GM18502 (cell line): Measurements from ENCODE around the gene KRTAP20-1.

Experiments used
- ATAC-seq: cut with Tn5 transposase; IDR thresholded peaks from one replicate; pipeline ENCODE4 v1.9.1; 2021; ENCODE audit warnings: mild to moderate bottlenecking; ENCODE audit not compliant: unreplicated experiment, poor library complexity

KRTAP20-1 gene

GRCh38 chr21:30616125-30616524 lies at the start of gene KRTAP20-1:
TSS of gene KRTAP20-1 (plus strand) at chr21:30616425. CDS start at chr21:30616455, 30 bp downstream.
- no peak for ATAC-seq

- no peak for ATAC-seq
Observed at GRCh38 chr21:30567617-30568016, 48.6 kb upstream of the KRTAP20-1 start.

GRCh38 chr21:30577766-30578165 lies 38.5 kb upstream of the KRTAP20-1 start:
- no peak for ATAC-seq

- no peak for ATAC-seq
Observed at GRCh38 chr21:30579346-30579745, 36.9 kb upstream of the KRTAP20-1 start.

- no peak for ATAC-seq
Observed at GRCh38 chr21:30580132-30580531, 36.1 kb upstream of the KRTAP20-1 start.

GRCh38 chr21:30582870-30583269 lies 33.4 kb upstream of the KRTAP20-1 start:
- no peak for ATAC-seq

GRCh38 chr21:30590297-30590696 lies 25.9 kb upstream of the KRTAP20-1 start, which contains the start of gene KRTAP22-2:
TSS of gene KRTAP22-2 (minus strand) at chr21:30590397.
- ATAC-seq: no peak

- ATAC-seq: no peak
Observed at GRCh38 chr21:30592140-30592539, 24.1 kb upstream of the KRTAP20-1 start, which contains the start of gene KRTAP6-3. TSS of gene KRTAP6-3 (plus strand) at chr21:30592440. CDS start at chr21:30592446, 6 bp downstream.

- ATAC-seq: no peak
Observed at GRCh38 chr21:30598802-30599201, 17.4 kb upstream of the KRTAP20-1 start, which contains the start of gene KRTAP6-2. TSS of gene KRTAP6-2 (minus strand) at chr21:30598902. CDS start at chr21:30598874, 28 bp downstream.

- no peak for ATAC-seq
Observed at GRCh38 chr21:30600787-30601186, 15.4 kb upstream of the KRTAP20-1 start, which contains the start of gene KRTAP22-1. TSS of gene KRTAP22-1 (plus strand) at chr21:30601087.

GRCh38 chr21:30605968-30606367 lies 10.3 kb upstream of the KRTAP20-1 start:
- no peak for ATAC-seq

GRCh38 chr21:30612132-30612531 lies 4.1 kb upstream of the KRTAP20-1 start:
- ATAC-seq: no peak

GRCh38 chr21:30613836-30614235 lies 2.4 kb upstream of the KRTAP20-1 start, which contains the start of gene KRTAP6-1:
TSS of gene KRTAP6-1 (minus strand) at chr21:30613930. CDS start at chr21:30613904, 26 bp downstream.
- ATAC-seq: no peak

GRCh38 chr21:30615199-30615598 lies 1.0 kb upstream of the KRTAP20-1 start:
- no peak for ATAC-seq

- no peak for ATAC-seq
Observed at GRCh38 chr21:30620080-30620479, 3.9 kb downstream of the KRTAP20-1 start.

GRCh38 chr21:30620522-30620921 lies 4.3 kb downstream of the KRTAP20-1 start, which contains the start of gene KRTAP20-4:
TSS of gene KRTAP20-4 (plus strand) at chr21:30620627.
- ATAC-seq: no peak

GRCh38 chr21:30623362-30623761 lies 7.1 kb downstream of the KRTAP20-1 start:
- no peak for ATAC-seq

- ATAC-seq: no peak
Observed at GRCh38 chr21:30625449-30626165, 9.4 kb downstream of the KRTAP20-1 start.

GRCh38 chr21:30628109-30628508 lies 11.9 kb downstream of the KRTAP20-1 start:
- no peak for ATAC-seq

GRCh38 chr21:30629200-30629599 lies 13.0 kb downstream of the KRTAP20-1 start:
- ATAC-seq: no peak

GRCh38 chr21:30634906-30635305 lies 18.7 kb downstream of the KRTAP20-1 start, which contains the start of gene KRTAP20-2:
TSS of gene KRTAP20-2 (plus strand) at chr21:30635206. CDS start at chr21:30635264, 58 bp downstream.
- ATAC-seq: no peak

- no peak for ATAC-seq
Observed at GRCh38 chr21:30638686-30639085, 22.5 kb downstream of the KRTAP20-1 start.
